Stimulated activated CD8-positive, alpha-beta memory T cell treated with anti-CD3 and anti-CD28 coated beads, Interleukin-12 subunit alpha, Interleukin-12 subunit beta, amount 100 ng/mL, for 4 hours (primary cell): ENCODE data around the gene SIPA1L3.
"Not testable (repeated sequence)": the region's sequence is repeated elsewhere in the genome, so short reads cannot be mapped to it uniquely, and the experiment has no call there.

ENCODE experiments used
- DNase-seq: peaks from one replicate; pipeline ENCODE4 v3.0.0-alpha.2; 2020; ENCODE audit warnings: low read depth

The SIPA1L3 gene

DNA sequence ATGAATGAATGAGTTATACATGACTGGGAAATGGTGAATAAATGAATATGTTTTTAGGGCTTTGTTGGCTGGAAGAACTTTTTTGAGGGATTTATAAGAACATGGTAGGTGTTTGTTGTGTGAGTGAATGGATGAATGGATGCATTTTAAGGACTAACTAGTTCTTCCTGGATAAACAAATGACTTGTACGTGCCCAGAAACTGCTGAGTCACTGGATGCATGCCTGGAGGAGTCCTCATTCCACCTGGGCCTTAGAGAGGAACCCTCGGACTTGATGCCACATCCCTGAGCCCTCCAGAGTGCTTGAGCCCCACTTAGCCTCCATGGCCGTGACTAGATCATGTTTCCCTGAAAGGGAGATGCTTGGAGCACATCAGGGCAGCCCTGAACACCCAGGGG lies 163.6 kb downstream of the SIPA1L3 start:
- DNase-seq = no peak

DNA sequence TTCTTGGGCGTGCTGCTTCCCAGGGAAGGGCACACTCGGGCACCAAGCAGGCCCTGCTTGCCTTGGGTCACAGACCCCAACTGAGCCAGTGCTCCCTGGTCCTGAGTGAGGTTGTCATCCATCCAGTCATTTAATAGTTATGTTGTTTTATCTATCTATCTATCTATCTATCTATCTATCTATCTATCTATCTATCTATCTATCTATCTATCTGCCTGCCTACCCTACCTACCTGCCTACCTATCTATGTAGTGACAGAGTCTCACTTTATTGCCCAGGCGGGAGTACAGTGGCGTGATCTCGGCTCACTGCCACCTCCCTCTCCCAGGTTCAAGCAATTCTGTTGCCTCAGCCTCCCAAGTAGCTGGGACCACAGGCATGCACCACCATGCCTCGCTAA lies 164.0 kb downstream of the SIPA1L3 start:
- not testable (repeated sequence) for DNase-seq

DNA sequence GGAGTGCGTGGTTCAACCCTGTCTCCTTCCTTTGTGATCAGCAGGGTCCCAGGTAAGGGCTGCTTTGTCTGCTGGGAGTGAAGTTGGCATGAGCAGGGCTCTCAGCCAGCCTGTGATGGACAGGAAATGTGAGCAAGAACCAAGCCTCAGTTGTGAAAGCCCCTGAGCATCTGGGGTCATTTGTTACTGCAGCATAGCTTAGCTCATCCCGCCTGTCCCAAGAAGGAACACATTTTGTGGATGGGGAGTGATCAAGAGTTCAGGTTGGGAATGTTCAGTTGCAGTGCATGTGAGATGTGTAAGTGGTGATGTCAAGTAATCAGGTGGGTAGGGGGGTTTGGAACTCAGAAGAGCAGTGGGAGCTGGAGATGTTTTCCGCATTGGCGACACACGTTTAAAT lies 164.6 kb downstream of the SIPA1L3 start:
- no peak for DNase-seq

DNA sequence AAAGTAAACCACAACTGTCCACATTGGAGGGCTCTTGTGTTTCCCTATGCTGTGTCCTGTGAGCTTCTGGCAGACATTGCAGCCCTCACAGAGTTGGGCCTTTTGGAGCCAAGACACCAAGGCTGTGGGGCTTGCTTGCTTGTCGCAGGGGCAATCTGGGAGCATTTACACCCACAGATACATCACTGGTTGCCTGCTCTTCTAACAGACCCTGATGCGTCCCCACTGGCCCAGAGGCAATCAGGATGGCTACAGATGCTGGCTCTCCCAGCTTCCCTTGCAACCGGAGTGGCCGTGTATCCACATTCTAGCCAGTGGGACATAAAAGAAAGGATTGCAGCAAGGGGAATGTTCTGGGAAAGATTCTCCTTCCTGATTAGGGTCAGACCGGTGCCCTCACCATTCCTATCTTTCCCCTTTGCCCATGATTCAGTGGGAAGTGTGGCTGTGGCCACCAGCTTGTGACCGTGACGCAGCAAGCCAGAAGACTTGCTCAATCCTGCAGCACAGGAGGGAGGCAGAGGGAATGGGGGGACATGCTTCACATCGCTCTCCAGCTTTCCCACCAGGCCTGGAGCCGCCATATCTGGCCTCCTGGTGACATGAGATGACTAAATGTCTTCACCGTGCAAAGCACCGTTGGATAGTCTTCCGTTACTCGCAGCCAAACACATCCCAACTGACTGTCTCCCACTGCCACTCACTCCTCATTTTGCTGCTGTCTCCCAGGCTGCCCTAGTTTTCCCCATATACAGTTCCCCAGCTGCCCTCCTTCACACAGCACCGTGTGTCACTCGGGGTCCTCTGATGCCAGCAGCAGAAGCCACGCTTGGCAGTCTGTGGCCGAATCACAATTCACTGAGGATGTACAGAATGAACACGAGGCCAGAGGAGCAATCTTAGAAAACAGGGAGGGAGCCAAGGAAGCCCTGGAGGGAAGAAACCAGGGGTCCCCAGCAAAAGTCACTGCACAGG lies 166.1 kb downstream of the SIPA1L3 start:
- DNase-seq = no peak

DNA sequence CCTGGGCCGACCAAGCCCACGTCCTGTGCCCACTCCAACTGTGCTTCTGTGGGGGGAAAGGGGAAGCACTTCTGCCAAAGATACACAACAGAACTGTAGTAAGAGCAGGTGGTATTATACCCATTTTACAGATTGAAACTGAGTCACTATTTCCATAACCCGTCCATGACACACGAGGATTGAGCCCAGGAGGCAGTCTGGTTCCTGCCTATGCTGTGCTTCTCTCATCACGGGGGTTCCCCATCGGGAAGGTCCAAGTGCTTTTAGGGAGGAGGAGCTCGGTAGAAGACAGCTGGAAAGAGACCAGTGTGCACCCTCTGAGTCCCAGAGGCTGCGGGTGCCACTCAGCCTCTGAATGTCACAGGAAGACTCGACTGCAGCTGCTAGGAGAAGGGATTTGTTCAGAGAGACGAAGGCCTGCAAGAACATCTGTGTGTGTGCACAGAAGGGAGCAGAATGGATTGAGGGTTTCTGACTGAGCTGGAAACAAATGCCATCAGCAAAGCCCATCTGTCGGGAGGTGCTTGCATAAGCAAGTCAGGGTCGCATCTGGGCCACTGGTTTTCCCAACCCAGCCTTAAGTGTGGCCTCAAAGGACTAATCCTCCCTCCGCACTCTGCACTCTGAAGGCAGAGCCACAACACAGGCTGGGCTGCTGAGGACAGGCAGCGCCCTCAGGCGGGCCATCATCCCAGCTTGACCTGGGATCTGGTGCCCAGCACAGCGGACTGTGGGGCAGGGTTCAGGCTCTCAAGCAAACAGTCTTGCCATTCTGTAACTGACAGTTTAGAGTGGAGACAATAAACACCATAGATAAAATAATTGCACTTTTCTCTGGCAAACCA lies 167.1 kb downstream of the SIPA1L3 start:
- DNase-seq = no peak

DNA sequence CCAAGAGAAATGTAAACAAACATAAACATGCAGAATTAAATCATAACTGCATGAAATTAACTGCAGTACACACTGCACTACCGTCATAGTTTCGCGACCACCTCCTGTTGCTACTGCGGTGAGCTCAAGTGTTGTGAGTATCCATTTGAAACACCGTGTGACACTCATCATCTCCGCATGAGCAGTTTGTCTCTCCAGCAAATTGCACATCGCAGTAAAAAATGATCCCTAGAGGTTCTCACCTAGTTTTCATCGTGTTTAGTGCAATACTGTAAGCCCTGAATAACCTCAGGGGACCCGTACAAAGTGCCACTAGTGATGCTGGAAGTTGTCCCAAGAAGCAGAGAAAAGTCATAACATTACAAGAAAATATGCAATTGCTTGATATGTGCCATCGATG lies 169.3 kb downstream of the SIPA1L3 start:
- DNase-seq = no peak

DNA sequence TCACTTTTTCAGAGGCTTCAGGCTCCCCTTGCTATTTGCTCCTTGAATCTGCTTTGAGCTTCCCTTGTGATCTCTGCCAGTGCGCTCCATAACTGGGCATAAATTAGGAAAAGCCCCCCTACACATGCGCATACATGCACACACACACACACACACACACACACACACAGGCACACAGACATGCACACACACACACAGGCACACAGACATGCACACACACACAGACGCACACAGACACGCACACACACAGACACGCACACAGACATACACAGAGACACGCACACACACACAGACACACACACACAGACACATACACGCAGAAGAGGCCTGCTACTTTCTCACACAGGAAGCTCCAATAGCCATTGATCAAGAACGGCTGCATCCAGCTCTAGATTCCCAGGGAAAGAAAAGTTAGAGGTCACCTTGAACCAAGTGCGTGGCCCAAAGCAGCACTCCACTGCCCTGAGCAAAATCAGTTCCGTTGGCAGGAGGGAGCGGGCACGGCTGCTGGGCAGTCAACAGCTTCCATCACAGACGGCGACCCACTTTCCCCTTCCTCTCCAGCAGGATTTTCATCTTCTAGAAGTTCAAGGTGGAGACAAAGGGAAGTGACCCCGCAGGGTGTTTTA lies 171.4 kb downstream of the SIPA1L3 start:
- no peak for DNase-seq

DNA sequence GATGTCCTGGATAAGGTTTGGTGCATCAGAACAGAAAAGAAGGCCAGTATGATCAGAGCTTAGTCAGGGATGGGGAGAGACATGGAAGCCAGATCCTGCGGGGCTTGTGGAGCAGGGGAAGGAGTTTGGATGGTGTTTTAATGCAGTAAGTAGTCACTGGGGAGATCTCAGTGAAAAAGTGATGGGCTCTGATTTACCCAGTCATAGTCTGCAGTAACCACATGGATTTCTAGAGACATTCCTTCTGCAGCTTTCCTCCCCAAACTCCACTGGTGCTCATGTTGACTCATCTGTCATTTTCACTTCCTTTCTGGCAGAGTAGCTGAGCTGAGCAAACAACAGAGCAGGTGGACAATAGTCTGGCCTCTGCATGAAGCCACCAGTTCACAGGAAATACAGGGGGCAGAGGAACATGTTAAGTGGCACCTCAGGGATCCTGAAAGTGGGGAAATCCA lies 172.9 kb downstream of the SIPA1L3 start:
- DNase-seq = no peak

DNA sequence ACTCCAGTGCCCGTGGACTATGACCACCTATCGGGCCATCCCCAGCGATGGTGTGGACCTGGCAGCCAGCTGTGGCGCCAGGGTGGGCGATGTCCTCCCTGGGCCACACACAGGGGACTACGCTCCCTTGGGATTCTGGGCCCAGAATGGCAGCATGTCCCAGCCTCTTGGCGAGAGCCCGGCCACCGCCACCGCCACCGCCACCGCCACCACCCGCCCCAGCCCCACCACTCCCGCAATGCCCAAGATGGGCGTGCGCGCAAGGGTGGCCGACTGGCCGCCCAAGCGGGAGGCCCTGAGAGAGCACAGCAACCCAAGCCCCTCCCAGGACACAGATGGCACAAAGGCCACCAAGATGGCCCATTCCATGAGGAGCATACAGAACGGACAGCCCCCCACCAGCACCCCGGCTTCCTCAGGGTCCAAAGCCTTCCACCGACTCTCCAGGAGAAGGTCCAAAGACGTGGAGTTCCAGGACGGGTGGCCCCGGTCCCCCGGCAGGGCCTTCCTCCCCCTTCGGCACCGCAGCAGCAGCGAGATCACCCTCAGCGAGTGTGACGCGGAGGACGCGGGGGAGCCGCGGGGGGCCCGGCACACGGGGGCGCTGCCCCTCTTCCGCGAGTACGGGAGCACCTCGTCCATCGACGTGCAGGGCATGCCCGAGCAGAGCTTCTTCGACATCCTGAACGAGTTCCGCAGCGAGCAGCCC lies 174.7 kb downstream of the SIPA1L3 start:
- DNase-seq = no peak

DNA sequence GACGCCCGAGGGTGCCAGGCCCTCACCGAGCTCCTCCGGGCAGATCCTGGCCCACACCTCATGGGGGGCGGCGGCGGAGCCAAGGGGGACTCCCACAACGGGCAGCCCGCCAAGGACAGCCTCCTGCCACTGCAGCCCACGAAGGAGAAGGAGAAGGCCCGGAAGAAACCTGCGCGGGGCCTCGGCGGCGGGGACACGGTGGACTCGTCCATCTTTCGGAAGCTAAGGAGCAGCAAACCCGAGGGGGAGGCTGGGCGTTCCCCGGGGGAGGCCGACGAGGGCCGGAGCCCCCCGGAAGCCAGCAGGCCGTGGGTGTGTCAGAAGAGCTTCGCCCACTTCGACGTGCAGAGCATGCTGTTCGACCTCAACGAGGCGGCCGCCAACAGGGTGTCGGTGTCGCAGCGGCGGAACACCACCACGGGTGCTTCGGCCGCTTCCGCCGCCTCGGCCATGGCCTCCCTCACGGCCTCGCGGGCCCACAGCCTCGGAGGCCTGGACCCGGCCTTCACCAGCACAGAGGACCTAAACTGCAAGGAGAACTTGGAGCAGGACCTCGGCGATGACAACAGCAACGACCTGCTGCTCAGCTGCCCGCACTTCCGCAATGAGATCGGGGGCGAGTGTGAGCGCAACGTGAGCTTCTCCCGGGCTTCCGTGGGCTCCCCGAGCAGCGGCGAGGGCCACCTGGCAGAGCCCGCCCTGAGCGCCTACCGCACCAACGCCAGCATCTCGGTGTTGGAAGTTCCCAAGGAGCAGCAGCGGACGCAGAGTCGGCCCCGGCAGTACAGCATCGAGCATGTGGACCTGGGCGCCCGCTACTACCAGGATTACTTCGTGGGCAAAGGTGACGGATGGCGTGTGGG lies 175.5 kb downstream of the SIPA1L3 start:
- no peak for DNase-seq

DNA sequence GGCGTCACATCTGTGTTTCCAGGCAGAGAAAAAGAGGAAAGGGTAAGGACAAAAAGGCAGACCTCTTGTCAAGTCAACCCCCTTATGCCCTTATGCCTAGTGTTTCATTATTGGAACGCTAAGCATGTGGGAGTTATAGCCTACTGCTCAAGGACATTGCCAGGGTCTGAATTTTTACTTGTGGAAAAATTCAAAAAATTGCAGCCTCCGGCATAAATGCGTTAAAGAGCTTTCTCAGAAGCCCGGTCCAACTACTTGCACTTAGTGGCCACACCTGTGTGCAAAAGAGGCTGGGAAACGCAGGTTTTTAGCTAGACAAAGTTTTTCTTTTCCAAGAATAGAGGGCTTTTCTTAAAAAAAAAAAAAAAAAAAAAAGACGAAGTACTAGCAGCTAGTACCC lies 177.2 kb downstream of the SIPA1L3 start:
- DNase-seq = no peak

DNA sequence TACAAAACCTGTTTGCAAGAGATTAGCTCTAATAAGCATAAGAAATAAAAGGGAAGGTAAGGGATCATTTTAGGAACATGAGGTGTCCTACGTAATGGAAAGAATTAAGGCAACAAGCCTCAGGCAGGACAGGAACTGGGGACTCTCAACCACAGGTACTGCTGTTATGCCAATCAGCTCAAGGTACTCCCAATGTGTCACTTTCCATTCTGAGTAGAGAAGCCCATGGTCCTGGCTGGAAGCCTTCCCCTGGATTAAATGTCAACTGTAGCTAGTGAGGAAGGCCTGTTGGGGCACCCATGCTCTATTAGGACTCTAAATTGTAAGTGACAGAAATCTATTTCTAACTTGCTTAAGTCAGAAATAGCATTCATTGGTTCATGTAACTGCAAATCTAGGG lies 182.4 kb downstream of the SIPA1L3 start:
- no peak for DNase-seq

DNA sequence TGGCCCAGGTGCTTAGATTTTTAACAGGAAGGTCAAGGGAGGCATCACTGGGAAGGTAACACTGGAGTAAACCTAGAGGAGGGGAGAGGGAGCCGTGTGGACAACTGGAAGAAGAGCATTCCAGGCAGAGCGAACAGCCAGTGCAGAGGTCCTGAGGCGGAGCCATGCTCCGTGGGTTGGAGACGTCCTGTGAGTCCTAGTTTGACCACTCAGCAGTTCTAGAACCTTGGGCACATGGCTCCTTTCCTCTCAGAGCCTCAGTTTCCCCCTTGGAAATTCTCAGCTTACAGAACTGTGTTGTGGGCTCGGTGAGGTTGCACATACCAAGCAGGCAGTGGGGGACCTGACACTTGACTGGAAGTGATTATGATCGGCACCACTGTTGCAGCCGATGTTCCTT lies 186.1 kb downstream of the SIPA1L3 start:
- no peak for DNase-seq

DNA sequence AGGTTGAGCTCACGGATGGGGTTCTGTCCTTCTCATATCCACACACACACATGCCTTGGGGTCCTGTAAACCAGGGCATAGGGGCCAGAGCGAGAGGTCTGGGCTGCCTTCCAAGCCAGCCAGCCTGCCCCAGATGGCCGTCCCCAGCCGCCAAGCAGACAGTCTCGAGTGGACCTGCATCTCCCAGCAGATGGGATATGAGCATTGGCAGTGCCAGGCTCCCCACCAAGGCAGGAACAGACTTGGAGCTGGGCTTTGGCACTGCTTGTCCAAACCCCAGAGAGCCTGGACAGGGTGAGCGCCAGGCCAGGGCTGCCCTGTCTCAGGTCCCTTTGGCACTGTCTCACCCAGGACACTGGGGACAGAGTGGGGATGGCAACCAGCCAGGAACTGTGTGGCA lies 186.6 kb downstream of the SIPA1L3 start:
- DNase-seq = no peak

DNA sequence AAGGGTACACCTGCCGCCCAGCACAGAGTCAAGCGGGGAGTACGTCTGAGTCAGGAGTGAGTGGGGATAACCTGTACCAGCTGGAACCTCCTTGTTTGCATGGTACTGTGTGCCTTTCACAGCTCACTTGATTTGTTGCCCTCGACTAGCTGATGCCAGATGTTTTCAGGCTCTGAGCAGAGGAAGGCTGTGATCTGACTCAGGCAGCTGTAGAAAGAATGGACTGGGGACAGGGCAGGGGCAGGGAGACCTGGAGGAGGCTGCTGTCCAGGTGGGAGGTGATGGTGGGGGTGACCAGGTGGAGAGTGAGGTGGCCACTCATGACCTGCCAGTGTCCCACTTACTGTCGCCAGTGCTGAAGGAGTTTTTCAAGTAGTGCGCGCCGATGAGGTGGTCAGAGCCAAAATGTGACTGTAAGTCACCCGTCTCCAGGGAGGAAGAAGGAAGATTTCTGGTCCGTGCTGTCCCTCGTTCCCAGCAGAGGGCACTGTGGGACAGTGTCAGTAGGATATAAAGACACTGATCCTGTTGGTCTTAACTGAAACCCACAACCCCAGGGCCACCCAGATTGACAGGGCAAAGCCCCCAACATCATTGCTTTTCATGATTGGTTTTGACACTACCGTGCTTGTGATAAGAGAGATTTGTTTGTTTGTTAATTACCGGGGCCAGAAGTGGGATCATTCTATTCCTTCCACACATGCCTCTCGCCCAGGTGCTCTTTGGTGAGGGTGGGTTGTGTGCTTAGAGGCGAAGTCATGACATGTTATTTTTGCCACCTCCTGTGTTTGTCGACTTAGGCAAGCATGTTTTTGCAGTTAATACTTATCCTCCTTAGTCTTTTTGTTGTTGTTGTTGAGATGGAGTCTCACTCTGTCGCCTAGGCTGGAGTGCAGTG lies 188.7 kb downstream of the SIPA1L3 start:
- DNase-seq = peak; percentile 13

DNA sequence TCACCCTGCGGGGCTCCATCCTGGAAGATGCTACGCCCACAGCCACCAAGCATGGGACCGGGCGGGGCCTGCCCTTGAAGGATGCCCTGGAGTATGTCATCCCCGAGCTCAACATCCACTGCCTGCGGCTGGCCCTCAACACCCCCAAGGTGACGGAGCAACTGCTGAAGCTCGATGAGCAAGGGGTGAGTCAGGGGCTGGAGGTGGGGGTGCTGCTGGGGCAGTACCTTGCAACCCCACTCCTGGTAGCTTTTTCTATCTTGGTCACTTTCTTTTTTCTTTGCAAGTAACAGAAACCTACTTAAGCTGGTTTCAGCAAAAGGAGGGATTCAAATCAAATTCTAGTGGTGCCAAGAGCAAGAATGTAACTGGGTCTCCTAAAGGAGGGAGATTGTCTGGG lies 193.0 kb downstream of the SIPA1L3 start:
- no peak for DNase-seq

DNA sequence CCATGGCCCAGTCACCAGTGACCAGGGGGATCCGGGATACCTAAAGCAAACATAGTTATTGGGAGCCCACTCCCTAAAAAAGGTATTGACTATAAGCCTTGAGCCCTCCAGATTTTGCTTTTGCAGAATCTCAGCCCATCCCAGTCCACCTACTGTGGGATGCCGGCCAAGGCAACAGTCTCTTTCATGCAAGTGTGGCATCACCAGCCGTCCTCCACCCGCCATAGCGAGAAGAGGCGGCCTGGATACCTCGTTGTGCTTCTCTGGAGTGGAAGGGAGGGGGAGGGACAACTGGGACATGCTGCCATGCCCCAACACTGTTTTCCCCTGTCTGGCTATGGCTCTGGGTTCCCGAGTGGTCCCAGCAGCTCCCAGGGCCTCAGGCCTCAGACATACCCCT lies 193.6 kb downstream of the SIPA1L3 start:
- DNase-seq = no peak

DNA sequence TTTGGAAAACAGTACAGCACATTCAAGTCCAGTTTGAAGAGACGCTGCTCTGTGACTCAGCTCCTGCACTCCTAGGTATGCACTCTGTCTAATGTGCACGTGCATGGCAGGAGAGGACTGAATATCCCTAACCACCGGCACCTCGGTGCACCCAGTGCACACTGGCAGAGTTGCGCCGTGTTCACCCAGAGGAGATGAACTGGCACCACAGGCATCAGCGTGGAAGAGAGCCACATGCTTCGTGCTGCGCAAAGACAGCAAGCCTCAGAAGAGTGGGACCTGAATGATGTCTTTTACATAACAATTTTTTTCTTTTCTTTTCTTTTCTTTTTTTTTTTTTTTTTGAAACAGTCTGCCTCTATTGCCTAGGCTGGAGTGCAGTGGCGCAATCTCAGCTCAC lies 194.7 kb downstream of the SIPA1L3 start:
- DNase-seq = no peak

DNA sequence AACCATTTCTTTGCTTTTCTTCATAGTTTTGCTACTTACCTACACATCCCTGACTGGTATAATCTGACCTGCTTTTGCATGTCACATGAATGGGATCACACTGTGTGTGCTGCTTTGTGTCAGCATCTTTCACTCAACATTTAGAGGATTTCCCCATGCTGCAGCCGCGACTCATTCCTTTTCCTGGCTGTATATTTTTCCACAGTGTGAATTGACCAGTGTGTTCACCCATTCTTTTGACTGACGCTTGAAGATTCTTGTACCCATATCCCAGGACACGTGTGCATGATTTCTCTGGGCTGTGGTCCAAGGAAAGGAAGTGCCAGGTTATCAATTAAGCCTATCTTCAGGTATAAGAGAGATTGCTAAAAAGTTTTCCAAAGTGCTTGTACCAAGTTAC lies 198.6 kb downstream of the SIPA1L3 start:
- DNase-seq = no peak

DNA sequence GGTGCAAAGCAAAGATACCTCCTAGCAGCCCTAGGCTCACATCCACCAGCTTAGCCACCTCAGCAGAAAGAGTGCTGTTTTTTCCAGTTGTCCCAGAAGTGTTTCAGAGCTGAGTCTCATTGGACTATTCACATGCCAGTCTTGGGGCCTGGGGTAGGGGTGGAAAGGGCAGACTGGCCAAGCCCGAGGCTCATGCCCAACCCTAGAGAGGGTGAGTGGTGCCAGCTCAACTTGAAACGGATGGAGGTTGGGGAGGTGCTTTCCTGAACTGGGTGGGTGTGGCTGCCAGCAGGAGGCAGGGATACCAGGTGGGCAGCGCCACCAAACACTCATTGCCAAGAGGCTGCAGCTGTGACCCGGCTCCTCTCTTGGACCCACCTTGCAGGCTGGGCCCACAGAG lies 200.1 kb downstream of the SIPA1L3 start:
- no peak for DNase-seq
